UCSD-AML1 (cell line): Measurements from ENCODE around the gene SLC22A5.

Experiments used
- DNase-seq: peaks from one replicate; lab custom pipeline; 2025; ENCODE audit not compliant: unreplicated experiment; lab: John Stamatoyannopoulos, UW

Gene SLC22A5

GRCh38 chr5:132369474-132370180, at the start of gene SLC22A5:
SLC22A5 (plus strand) TSS chr5:132369710; CDS start chr5:132369973, 263 bp downstream.
- DNase-seq = peak; percentile 65

DNA sequence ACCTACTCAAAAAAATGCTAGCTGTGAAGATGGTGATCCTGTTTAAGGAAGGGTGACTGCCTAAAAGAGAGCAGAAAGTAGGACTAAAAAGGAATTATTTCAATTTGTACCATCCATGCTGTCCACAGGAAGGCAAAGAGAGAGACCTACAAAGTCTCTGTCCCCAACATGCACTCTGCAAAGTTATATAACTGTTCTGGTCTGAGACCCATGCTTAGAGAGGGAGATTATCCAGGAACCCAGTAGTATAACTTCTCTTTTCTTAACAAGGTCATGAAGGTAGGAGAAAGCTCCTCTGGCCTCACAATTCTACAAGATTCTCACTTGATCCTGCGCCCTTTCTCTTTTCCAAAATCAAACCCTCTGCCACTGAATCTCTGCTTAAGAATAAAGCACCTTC, 49.5 kb upstream of the SLC22A5 start:
- DNase-seq = no peak

DNA sequence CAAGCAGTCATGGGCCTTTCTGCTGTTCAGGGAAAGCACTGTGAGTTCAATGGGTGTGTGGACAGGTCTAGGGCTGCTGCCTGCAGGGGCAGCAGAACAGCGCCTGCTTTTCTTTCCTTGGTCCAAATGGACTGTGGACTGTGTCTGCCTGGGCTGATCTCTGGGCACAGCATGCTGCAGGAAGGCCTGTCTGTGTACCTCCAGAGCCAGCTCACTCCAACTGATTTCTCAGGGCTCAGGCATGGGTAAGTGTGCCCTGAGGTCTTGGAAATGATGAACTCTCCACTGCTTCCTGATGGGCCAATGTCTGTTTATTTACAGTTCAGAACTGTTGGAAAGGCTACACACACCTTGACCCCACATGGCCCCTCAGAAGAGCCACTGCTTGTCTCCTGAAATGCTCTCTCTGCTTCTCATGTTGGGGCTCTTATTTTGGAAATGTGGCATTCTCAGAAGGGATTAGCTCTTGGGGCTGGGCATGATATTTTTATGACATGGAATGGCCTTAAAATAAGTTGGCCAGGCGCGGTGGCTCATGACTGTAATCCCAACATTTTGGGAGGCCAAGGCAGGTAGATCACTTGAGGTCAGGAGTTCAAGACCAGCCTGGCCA, 48.3 kb upstream of the SLC22A5 start:
- no peak for DNase-seq

DNA sequence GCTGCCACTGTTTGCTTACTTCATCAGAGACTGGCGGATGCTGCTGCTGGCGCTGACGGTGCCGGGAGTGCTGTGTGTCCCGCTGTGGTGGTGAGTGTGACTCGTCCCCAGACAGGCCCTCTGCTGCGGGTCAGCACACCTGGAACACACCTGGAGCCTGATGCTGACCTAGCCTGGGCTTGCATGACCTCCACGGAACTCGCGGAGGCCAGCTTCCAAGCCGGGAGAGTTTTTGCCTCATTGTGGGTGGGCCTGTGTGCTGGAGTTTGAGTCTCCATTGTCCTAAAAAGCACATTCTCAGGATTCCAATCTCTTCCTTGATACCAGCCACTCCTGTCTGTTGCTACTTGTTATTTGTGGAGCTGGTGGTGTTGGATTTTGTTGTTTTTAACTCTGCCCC, 47.2 kb upstream of the SLC22A5 start:
- no peak for DNase-seq

GRCh38 chr5:132323202-132323601, 46.3 kb upstream of the SLC22A5 start:
- no peak for DNase-seq

DNA sequence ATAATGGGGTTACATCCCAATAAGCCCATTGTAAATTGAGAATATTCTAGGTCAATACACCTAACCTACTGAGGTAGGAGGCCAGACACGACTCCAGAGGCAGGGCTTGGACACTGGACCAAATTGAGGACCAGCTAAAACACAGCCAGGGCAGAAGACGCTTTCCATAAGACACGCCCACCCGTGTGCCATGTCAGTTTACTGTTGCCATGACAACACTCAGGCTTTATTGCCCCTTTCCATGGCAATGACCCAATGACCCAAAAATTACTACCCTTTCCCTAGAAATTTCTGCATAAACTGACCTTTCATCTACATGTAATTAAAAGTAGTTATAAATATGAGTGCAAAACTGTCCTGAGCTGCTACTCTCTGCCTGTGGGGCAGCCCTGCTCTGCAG, 43.8 kb upstream of the SLC22A5 start:
- no peak for DNase-seq

DNA sequence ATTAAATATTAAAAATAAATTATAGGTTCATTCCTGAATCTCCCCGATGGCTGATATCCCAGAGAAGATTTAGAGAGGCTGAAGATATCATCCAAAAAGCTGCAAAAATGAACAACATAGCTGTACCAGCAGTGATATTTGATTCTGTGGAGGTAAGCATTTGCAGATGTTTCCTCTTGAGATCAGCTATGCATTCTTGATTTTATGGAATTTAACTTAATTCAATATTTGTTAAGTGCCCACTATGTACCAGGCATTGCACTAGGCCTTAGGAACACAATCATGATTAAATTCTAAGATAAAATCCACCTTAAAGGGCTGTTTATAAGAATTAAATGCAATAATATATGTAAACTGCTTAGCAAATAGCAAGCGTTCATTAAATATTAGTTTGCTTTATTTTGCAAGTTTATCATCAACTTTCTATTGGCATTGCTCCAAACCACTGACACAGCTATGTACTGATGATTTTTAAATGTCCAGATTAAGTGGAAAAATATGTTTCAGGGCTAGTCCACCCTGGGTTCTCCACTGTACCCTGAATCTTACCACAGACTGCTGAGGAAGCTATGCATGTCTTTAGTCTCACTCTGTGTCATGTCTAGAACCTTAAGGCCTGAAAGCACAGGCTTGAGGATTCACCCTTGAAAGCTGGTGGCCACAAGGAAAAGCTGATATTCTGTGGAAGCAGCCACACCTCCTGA, 42.1 kb upstream of the SLC22A5 start:
- DNase-seq = no peak

- no peak for DNase-seq
These were observed 34.7 kb upstream of the SLC22A5 start for GRCh38 chr5:132334812-132335211.

- DNase-seq = no peak
These were observed 34.1 kb upstream of the SLC22A5 start for GRCh38 chr5:132335402-132335801.

DNA sequence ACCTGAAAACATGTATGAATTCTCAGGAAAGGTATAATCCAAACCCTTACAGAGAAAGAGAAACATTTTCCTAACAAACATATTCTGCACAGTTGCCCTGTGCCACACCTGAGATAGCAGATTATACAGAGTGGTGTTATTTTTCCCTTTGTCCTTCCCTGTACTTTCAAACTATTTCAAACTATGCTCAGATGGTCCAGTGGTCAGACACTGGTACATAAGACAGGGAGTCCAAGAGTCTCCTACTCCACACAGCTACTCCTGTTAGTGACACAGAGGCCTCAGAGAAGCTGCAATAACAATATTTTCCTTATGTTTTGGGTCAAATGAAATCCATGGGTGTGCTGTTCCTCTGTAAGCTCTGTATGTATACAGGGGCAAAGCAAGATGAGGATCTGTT, 30.0 kb upstream of the SLC22A5 start:
- DNase-seq = no peak

DNA sequence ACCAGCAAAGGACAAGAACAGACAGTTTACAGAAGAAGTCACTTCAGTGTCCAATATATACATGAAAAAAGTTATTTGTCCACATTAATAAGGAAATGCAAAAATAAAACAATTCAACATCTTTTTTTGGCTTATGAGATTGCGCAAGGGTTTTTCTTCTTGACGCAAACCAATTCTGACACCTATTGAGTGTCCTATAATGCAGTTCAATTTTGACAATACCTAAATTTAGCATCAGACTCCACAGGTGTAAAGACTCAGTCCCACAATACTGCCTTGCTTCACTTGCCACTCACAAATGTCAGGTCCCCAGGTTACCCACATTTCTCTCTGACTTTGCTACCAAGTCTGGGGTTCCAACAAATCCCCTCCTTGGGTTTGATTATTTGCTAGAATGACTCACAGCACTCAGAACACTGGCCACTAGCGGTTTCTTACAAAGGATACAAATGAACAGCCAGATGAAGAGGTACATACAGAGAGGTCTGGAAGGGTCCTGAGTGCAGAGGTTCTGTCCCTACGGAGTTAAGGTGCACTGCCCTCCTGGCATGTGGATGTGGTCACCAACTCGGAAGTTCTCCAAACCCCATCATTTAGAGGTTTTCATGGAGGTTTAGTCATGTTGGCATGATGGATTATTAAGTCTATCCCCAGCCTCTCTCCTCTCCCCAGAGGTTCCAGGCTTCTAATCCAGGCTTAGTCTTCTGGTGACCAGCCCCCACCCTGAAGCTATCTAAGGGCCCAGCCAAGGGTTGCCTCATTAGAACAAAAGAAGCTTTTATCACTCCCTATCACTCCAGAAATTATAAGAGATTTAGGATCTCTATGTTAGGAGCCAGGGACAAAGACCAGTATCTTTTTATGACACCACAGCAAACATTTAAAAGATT, 27.0 kb upstream of the SLC22A5 start:
- DNase-seq = no peak

DNA sequence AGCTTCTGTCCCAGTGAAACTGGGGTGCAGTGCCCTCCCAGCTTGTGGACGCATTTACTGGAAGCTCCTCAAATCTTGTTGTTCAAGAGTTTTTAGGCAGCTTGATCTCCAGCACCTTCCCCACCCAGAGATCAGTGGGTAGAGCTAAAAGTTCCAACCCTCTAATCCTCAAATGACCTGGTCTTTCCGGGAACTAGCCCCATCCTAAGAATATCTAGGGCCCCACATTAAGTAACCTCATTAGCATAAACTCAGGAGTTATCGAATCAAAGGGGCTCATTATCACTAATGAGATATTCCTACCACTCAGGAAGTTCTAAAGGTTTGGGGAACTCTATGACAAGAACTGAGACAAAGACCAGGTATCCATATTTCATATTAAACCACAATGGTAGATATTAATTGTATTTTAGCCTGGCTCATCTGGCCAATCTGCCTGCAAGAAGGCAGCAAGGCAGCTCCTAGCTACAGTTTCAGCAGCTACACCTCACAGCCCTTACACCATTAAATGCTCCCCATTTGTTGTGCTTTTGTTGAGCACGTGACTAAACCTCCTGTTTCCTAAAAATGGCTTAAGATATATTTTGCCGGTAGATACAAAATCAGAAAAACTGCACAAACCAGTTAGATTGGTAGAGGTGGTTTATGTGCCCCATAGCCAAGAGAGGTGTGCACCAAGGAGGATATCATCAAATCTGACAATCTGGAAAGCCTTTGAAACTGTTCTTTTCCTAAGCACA, 24.6 kb upstream of the SLC22A5 start:
- no peak for DNase-seq

DNA sequence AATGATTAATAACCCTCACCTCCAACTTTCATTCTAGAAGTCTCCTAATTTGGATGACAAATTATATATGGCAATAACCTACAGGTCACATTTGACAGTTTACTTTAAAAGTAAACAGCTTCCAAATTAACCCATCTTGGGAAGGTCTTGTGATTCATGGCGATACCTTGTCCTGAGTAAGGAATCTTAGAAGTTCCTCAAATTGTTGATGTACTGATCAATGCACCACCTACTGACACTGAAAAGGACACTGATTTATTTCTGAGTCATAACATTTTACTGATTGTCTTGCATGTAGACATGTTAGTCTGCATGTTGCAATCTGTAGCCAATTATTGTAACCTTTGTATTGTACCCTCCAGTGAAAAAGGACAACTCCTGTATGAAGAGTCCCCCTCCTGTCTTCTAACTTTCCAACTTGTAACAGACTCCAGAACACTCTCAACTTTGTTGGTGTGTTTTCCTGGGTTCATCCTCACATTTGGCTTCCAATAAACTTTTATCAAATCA, 16.0 kb upstream of the SLC22A5 start:
- no peak for DNase-seq

- DNase-seq = no peak
These were observed 14.9 kb upstream of the SLC22A5 start for GRCh38 chr5:132354381-132355139.

DNA sequence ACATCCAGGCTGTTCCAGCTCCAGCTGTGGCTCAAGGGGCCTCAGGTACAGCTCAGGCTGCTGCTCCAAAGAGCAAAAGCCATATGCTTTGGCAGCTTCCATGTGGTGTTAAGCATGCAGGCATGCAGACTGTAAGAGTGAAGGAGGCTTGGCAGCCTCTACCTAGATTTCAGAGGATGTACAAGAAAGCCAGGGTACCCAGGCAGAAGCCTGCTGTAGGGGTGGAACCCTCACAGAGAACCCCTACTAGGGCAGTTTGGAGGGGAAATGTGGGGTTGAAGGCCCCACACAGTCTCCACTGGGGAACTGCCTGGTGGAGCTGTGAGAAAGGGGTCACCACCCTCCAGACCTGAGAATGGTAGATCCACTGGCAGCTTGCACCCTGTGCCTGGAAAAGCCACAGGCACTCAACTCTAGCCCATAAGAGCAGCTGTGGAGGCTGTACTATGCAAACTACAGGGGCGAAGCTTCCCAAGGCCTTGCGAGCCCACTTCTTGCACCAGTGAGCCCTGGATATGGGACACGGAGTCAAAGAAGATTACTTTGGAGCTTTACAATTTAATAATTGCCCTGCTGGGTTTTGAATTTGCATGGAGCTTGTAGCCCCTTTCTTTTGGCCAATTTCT, 14.3 kb upstream of the SLC22A5 start:
- no peak for DNase-seq

DNA sequence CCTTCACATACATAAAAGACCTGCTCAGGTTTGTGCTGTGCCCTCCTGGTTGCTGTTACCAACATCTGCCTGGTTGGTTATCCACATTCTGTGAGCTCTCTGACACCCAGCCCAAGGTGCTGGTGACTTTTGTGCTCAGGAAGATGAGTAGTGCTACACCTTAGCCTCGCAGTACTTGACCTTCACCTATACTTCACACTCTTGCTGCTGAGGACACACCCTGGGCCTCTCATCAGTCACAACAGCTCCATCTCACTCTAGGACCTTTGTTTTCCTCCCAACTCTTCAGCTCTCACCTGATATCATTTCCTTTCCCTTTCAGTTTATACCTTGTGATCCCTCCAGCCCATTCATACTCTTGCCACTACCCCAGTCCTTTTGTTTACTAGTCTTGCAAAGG, 10.7 kb upstream of the SLC22A5 start:
- no peak for DNase-seq

DNA sequence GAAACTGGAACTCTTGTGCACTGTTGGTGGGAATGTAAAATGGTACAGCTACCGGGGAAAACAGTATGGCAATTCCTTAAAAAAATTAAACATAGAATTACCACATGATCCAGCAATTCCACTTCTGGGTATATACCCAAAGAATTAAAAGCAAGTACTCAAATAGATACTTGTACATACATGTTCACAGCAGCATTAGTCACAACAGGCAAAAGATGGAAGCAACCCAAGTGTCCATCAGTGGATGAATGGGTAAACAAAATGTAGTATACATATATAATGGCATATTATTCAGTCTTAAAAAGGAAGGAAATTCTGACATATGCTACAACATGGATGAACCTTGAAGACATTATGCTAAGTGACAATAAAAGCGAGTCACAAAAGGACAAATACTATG, 7.4 kb upstream of the SLC22A5 start:
- DNase-seq = no peak

DNA sequence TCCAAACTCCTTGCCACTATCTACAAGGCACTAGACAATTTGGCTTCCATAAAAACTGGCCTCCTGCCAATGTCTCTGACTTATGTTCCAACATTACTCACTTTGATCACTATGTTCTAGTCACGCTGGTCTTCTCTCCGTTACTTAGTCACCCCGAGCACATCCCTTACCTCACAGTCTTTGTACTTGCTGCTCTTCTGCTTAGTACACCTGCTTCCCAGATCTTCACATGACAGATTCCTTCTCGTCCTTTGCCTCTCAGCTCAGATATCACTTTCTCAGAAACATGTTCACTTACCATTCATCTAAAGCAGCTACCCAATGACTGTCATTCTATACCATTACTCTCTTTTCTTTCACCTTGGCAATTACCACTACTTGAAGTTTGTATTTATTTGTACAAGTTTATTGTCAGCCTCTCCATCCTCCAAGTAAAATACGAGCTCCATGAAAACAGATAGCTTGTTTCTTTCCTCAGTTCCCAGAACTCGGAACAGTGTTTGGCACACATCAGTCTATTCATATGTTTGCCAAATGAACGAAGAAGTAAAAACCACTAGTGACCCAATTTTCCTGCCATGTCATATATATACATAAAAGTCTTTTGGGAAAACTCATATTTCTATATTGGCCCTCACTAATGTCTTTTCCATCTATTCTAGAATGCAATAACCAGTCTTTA, 5.9 kb upstream of the SLC22A5 start:
- no peak for DNase-seq

- no peak for DNase-seq
These were observed 5.2 kb upstream of the SLC22A5 start for GRCh38 chr5:132364319-132364718.
